NK-92 (cell line): ENCODE measurements around the gene ANKRD53.
"Not testable (repeated sequence)": the region's sequence is repeated elsewhere in the genome, so short reads cannot be mapped to it uniquely, and the experiment has no call there.

ENCODE experiments used
- DNase-seq: peaks from one replicate; lab custom pipeline; 2025; ENCODE audit not compliant: unreplicated experiment; lab: John Stamatoyannopoulos, UW

The ANKRD53 gene

GRCh38 chr2:71005271-71006202, 27.1 kb downstream of the ANKRD53 start:
- no peak for DNase-seq

DNA sequence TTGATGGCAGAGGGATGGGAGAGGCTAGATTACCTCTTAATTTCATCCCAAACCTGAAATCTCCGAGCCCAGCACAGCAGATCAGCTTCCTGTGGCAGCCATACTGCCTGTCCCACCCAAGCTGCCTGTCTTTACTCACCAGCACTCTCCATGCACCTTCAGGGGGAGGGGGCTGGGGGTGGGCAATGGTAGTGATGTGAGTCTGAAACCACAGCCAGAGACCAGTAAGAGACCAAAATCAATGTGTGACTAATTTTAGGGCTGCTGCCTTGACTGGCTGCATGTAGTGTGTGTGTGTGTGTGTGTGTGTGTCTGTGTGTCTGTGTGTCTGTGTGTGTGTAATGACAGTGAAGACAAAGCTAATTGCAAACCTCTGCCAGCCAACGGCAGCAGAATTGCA, 27.9 kb downstream of the ANKRD53 start:
- DNase-seq, result no peak

- DNase-seq, result no peak
Observed at GRCh38 chr2:71006955-71007799, 28.7 kb downstream of the ANKRD53 start.

GRCh38 chr2:71008342-71008741, 29.9 kb downstream of the ANKRD53 start:
- DNase-seq, result no peak

GRCh38 chr2:71011786-71012185, 33.4 kb downstream of the ANKRD53 start:
- DNase-seq, result not testable (repeated sequence)

GRCh38 chr2:71018625-71019024, 40.2 kb downstream of the ANKRD53 start:
- no peak for DNase-seq

DNA sequence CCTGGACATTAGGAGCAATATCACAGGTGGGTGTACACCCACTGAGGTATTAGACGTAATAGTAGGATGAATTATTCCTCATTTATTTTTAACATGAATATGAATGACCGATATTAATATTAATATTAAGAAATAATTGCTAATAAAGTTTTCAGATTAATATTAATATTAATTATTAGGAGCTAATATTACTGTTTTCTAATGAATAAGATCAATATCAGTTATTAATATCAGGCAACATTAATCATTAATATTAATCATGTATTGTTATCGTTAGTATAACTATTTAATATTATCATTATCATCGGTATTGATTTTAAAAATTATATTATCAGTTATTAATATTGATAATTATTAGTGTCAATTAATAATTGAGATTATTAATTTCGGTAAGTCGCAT, 41.6 kb downstream of the ANKRD53 start:
- DNase-seq, result not testable (repeated sequence)

DNA sequence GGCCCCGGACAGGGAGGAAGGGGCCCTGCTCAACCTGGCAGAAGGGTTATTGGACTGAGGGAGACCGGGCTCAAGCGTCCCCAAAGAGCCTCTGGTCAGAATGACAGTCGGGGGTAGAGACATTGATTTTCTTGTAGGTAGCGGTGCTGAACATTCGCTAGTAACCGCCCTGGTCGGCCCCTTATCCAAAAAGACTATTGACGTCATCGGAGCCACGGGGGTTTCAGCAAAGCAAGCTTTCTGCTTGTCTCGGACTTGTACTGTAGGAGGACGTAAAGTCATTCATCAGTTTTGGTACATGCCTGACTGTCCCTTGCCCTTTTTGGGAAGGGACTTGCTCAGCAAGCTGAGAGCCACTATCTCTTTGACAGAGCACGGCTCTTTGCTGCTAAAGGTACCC, 43.0 kb downstream of the ANKRD53 start:
- DNase-seq, result not testable (repeated sequence)

- DNase-seq, result not testable (repeated sequence)
Observed at GRCh38 chr2:71023553-71024243, 45.3 kb downstream of the ANKRD53 start.
